ENCODE data around the gene AP5S1.

Gene AP5S1

DNA sequence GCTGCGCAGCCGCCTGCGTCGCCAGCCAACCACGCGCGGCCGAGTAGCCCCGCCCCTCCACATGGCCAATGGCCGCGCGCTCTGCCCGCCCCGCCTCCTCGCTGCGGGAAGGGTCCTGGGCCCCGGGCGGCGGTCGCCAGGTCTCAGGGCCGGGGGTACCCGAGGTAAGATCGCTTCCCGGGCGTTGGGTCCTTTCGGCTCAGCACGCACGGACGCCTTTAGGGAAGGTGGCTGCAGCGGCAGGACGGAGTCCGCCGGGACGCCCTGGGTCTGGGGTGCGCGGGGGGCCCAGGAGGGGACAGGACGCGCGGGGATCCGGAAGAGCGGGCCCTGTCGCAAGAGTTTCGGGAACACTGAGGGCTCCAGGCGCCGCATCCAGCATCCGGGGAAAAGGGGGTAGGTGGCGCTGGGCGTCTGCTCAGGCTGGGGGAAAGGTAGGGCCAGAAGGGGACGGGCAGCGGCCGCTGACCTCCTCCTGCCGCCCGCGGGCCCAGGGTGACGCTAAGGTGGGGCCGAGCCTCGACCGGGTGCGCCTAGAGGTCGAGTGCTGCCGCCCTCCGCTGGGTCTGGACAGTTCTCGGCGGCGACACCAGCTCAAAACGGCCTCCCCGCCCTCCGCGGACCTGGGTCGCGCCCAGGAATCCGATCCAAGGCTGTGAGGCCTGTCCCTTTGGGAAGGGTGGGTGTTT is 26.5 kb downstream of the AP5S1 start, which contains the start of gene MAVS:
TSS of gene MAVS (plus strand) at position 95 of the 689 bp plus-strand sequence. CDS start 7,791 bp downstream, outside the sequence.
- peak; percentile 73 to 88 for DNase-seq

DNA sequence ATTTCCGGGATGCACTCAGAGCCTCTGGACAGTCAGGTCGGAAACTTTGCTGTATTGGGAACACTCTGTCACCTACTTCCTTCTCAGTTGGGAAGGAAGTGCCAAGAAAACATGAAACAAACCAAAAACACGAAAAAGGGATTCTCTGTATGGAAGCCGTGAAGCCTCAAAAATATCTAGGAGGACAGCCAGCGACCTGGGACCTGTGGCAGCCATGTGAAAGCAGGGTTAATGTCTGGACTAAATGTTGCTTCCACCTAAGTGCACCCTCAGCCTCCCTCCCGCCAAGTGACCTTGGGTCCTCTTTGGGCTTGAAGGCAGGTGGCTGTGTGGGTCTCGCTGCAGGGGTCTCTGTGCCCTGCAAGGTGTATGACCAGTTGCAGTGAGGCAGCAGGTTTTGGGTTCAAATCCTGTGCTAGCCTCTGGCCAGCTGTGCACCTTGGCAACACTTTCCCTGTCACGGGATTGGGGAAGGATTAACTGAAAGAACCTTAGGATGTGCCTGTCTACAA is 27.1 kb downstream of the AP5S1 start:
- DNase-seq, result peak in 1 of 2 donors; percentile 53

GRCh38 chr20:3848565-3848964 is 28.2 kb downstream of the AP5S1 start:
- no peak for DNase-seq

DNA sequence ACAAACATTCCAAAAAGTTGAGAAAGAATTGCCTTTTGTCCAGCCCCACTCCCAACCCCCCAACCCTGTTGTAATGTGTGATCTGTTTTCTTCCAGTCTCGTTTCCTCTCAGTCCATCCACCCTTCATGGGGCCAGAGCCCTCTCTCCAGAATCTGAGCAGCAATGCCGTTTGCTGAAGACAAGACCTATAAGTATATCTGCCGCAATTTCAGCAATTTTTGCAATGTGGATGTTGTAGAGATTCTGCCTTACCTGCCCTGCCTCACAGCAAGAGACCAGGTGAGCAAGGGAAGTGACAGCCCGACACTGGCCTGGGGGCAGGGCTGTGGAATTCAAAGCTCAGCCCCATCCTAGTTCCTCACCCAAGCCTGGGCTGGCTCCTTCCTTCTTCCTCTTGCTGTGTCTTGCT is 34.1 kb downstream of the AP5S1 start:
- peak in 1 of 2 donors; percentile 14 for DNase-seq

DNA sequence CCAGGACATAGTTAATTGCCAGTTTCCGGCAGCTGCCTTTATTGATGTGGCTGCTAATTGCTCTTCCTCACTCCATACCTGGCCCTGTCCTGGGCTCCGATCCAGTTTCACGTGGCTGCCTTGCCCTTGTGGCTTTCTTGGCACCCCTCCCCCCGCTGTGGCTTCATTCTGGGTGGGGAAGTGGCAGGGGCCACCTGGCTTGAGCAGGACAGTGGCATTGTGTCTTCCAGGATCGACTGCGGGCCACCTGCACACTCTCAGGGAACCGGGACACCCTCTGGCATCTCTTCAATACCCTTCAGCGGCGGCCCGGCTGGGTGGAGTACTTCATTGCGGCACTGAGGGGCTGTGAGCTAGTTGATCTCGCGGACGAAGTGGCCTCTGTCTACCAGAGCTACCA is 37.1 kb downstream of the AP5S1 start:
- no peak for DNase-seq

- no peak for DNase-seq
Observed at GRCh38 chr20:3858689-3859088, 38.3 kb downstream of the AP5S1 start.

- DNase-seq, result no peak
Observed at GRCh38 chr20:3861191-3861590, 40.8 kb downstream of the AP5S1 start.

DNA sequence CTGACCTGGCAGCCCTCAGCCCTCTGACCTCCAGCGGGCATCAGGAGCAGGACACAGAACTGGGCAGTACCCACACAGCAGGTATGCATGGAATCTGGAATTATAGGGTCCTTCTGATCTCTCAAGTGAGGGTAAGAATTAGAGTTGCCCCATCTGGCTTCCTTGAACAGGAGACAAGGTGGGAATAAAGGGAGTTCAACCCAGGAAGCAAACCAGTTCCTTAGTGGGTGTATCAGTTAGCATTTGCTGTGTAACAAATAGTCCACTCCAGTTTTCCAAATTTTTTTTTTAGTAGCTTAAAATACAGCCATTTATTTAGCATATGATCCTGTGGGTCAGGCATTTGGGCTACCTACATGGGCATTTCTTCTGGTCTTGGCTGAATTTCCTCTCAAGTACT is 42.0 kb downstream of the AP5S1 start:
- DNase-seq, result no peak

GRCh38 chr20:3863317-3863716 is 43.0 kb downstream of the AP5S1 start:
- no peak for DNase-seq

GRCh38 chr20:3864518-3864917 is 44.2 kb downstream of the AP5S1 start:
- no peak for DNase-seq

GRCh38 chr20:3865152-3865886 is 45.0 kb downstream of the AP5S1 start:
- DNase-seq, result no peak

DNA sequence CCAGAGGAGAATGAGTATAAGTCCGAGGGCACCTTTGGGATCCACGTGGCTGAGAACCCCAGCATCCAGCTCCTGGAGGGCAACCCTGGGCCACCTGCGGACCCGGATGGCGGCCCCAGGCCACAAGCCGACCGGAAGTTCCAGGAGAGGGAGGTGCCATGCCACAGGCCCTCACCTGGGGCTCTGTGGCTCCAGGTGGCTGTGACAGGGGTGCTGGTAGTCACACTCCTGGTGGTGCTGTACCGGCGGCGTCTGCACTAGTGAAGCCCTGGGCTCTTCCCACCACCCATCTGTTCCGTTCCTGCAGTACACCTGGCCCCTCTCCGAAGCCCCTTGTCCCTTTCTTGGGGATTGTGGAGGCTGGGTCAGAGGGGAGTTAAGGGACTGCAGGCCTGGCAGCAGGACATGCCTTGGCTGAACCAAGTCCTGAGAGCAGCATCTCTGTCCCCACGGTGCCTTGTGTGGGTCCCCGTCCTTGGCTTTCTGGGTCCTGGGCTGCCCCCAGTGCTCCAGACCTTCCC is 45.6 kb downstream of the AP5S1 start:
- DNase-seq, result no peak

DNA sequence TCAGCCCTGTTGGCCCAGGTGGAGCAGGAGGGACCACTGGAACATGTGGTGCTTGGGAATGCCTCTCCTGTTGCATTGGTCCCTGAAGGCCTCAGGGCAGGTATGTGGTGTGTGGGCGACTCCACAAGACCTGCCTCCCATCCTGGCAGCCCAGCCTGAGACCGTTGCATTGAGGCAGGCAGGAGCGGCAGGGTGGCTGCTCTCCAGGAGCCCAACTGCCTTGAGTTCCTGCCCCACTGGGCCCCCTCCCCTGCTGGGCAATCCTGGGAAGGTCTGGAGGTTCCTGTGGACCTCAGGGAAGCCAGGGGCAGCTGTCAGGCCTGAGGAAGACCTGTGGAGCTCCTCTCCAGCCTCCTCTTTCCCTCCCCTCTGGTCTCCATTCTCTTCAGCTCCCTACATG is 46.1 kb downstream of the AP5S1 start:
- no peak for DNase-seq

GRCh38 chr20:3867802-3868201 is 47.5 kb downstream of the AP5S1 start:
- no peak for DNase-seq

- no peak for DNase-seq
Observed at GRCh38 chr20:3869839-3870634, 49.7 kb downstream of the AP5S1 start.

- DNase-seq, result no peak
Observed at GRCh38 chr20:3871550-3872265, 51.4 kb downstream of the AP5S1 start.

DNA sequence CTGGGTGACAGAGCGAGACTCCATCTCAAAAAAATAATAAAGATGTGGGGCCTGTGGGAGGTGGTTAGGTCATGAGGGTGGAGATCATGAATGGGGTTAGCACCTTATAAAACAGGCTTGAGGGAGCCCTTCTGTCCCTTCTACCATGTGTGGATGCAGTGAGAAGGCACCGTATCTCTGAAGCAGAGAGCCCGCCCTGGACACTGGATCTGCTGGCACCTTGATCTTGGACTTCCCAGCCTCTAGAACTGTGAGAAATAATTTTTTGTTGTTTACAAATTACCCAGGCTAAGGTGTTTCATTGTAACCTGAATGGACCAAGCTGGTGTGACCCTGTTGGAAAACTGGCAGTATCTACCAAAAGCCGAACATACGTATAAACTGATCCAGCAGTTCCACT is 53.2 kb downstream of the AP5S1 start:
- DNase-seq, result no peak

- DNase-seq, result no peak
Observed at GRCh38 chr20:3874194-3874844, 54.0 kb downstream of the AP5S1 start.

GRCh38 chr20:3875378-3875974 is 55.1 kb downstream of the AP5S1 start:
- no peak for DNase-seq

GRCh38 chr20:3876000-3876399 is 55.7 kb downstream of the AP5S1 start:
- no peak for DNase-seq

- DNase-seq, result no peak
Observed at GRCh38 chr20:3876676-3877075, 56.3 kb downstream of the AP5S1 start.
